DMS 273 (cell line): ENCODE data around the gene EFNA1.

Experiments
- DNase-seq: peaks from one replicate; lab custom pipeline; 2025; ENCODE audit not compliant: unreplicated experiment; lab: John Stamatoyannopoulos, UW

The EFNA1 gene

GRCh38 chr1:155124503-155125463, 2.9 kb upstream of the EFNA1 start:
- no peak for DNase-seq

GRCh38 chr1:155125511-155125945, 2.1 kb upstream of the EFNA1 start:
- DNase-seq, result peak; percentile 31

DNA sequence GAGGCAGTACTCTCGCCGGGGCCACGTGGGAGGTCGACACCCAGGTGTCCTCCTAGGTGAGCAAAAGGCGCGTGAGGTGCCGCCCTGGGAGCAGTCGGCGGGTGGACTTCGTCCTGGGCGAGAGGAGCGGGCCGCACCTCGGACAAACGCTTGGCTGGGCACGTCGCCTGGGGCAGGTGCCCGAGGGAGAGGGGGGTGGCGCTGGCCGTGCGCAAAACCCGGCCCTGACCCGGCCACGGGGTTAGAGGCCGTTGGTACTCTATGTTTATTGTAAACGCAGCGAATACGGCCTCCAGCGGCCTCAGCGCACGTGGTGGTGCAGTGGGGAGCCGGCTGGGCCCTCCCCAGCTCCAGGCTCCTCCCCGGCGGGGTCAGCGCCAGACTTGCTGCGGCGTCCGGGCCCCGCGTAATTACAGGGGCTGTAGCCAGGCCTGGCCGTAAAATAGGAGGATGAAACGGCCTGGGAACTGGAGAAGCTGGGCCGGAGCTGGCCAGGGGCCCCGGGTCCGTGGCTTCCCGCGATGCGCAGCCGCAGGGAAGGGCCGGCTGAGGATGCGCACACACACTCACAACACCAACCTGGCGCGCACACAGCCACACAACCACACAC, 1.6 kb upstream of the EFNA1 start:
- peak; percentile 69 for DNase-seq

DNA sequence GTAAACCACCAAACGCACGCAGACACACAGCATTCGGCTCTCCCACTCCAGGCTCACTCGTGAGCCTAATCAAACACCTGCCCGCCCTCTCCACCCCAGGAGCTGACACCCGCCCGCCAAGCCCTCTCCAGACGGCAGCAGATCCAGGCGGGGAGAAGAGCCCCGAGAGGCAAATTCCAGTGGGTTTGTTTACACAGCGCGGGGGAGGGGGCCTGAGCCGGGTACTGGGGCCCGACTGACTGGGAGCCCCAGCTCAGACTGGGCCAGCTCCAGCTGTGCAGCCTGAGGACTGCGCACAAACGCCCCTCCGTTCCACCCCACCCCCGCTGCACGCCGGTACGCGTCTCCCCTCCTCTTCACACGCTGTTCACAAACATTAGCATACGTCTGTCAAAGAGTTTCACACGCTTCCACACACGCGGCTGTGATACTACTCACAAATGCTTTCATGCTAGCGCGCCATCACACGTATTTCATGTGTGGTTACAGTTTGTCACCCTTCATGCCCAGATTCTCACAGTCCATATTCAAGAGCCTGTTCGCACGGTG, 1.0 kb upstream of the EFNA1 start:
- peak; percentile 82 for DNase-seq

GRCh38 chr1:155127967-155128754, 485 bp downstream of the EFNA1 start:
- no peak for DNase-seq

DNA sequence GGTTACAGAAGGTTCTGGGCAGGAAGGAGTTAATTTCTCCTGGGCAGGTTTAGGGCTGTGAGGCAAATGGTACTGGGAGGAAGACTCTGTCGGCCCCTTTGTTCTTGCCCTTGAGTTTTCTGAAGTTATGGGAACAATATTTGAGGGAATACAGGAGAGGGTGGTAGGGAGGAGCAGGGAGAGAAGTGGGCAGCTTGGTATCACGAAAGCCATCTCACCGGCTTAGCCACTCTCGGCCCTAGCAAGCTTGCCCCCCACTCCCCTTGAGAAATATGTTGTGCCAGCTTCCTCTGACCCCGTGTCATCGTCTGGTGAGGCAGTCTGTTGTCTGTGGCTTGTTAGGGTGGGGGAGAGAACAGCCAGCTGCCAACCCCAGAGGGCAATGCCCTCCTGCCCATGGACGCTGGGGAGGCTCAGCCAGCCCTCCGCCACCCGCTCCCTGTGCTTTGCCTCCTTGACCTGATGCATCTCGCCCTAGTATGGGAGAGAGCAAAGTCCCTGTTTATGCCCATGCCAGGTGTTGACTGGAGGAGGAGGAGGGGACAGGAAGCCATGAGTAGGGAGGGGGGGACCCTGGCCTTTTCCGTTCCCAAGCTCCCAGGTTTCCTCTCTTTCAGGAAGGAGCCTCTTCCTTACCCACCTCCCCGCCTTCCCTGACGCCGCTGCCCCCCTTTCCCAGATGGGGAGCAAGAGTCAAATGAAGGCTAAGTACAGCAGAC, 1.2 kb downstream of the EFNA1 start:
- peak; percentile 58 for DNase-seq

- DNase-seq, result no peak
Observed at GRCh38 chr1:155130272-155131006, 2.8 kb downstream of the EFNA1 start.

GRCh38 chr1:155131285-155131684, 3.6 kb downstream of the EFNA1 start:
- no peak for DNase-seq

GRCh38 chr1:155131856-155132255, 4.2 kb downstream of the EFNA1 start:
- no peak for DNase-seq

DNA sequence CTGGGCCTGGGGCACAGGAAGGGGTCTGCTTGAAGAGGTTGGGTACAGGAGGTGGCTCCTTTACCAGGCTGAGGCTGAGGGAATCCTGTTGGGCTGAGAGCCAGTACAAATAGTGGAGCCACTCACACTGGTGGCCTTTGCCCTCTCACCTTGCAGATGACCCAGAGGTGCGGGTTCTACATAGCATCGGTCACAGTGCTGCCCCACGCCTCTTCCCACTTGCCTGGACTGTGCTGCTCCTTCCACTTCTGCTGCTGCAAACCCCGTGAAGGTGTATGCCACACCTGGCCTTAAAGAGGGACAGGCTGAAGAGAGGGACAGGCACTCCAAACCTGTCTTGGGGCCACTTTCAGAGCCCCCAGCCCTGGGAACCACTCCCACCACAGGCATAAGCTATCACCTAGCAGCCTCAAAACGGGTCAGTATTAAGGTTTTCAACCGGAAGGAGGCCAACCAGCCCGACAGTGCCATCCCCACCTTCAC, 6.2 kb downstream of the EFNA1 start:
- no peak for DNase-seq

- peak; percentile 42 for DNase-seq
Observed at GRCh38 chr1:155134322-155134721, 6.6 kb downstream of the EFNA1 start.

- peak; percentile 81 for DNase-seq
Observed at GRCh38 chr1:155134880-155135414, 7.3 kb downstream of the EFNA1 start.

DNA sequence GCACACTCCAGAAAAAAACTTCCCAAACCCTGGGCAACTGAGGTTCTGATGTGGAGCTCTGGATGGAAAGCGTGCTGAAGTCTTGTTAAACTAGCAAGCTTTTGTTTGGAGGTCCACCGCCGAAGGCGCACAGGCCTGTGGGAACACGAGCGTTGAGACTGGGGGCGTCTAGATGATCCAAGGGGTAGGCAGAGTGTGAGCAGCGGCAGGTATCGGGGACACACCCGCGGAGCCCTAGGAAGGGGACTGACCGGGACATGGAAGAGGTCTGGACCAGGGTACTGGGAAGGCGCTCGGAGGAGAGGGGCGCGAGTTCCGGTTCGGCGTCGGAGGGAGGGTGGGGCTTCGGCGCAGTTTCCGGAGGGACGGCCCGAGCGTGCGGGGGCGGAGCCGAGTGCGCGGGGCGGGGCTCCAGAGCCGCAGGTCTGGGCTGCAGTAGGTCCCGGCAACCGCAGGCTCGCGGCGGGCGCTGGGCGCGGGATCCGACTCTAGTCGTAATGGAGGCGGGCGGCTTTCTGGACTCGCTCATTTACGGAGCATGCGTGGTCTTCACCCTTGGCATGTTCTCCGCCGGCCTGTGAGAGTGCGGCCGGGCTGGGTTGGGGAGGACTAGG, 7.8 kb downstream of the EFNA1 start, which contains the start of gene SLC50A1:
Gene SLC50A1, plus strand, starts transcription at position 438 of the 614 bp plus-strand sequence. Its CDS starts 60 bp downstream, at position 498.
- DNase-seq, result peak; percentile 98

DNA sequence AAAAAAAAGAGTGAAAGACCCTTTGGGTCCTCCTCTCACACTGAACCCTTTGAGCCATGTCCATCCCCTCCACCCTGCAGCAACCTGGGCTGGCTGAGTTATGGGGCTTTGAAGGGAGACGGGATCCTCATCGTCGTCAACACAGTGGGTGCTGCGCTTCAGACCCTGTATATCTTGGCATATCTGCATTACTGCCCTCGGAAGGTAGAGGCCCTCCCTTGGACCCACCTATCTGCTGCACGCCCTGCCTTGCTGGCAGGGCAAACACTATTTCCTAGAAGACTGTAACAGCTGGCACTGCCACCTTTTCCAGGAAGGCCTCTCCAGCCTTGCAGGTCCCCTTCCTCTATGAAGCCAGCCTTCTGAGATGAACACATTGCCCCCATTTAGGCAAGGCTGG, 9.1 kb downstream of the EFNA1 start:
- peak; percentile 47 for DNase-seq

DNA sequence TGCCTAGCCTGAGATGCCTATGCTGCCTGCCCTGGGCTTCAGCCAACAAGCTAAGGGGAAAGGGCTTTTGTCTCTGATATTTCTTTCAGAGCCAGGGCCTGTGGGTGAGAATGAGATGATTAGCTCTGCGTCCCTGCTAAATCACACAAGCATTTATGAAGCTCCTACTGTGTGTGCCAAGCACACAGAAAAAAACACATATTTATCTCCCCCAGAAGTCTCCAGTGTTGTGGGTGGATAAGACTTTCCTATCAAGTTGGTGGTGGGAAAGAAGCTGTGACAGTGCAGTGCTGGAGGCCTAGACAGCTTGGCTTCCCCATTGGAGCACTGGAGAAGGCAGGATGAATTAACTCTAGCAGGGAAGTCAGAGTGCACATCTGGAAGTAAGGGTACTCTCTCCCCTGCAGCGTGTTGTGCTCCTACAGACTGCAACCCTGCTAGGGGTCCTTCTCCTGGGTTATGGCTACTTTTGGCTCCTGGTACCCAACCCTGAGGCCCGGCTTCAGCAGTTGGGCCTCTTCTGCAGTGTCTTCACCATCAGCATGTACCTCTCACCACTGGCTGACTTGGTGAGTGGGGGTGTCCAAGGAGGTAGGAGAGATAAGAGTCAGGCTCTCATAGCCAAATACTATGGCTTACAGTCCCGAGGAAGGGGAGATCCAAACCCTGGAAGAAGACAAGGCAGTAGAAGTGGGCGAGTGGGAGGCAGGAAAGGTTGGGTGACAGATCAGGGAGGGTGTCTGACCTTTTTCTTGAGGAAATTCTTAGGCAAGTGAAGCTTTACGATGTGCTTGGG, 9.7 kb downstream of the EFNA1 start:
- no peak for DNase-seq

DNA sequence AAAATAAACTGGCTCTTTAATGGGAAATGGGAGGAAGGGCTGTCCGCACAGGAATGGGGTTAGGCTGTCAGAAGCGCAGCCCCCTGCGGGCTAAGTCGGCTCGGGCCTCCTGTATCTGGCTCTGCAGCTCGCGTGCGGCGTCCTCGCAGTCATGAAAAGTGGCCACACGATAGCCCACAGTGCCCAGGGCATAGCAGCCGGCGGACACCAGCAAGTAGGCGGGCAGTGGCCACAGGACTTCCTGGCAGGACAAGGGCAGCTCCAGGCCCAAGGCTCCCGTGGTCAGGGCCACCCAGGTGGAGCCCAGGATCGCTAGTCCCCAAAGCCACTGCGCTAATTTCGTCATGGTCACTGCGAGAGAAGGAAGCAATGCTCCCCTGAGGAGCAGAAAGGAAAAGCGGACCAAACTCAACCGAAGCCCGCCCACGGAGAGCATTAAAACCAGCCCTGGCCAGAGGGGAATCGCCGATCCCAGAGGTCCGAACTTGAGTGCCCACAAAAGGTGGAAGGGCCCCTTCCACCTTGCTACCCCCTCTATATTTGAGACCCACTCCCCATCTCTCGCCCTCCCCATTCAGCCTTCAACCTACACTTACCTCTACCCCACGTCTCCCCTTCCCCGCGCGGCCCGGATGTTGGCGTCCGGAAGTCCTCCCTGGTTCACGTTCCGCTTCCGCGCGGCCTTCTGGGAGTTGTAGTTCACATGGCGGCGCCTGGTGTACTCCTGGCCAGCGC, 12.4 kb downstream of the EFNA1 start, which contains the start of gene DPM3:
Gene DPM3, minus strand, starts transcription at position 637 of the 735 bp plus-strand sequence. Its CDS starts 291 bp downstream, at position 346.
- DNase-seq, result peak; percentile 96

DNA sequence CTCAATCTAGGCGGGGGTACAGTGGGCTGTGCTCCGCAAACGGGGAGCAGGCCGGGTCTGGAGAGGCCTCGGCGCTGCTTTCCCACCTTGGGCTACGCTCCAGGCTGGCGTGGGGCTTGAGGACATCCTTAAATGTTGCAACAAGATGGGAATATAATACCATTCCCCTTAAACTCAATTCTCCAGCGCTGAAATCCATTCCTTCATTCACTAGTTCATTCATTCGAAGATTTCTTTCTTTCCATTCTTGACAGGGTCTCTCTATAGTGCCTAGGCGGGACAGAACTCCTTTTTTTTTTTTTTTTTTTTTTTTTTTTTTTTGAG, 12.9 kb downstream of the EFNA1 start:
- DNase-seq, result no peak
